Prostate gland (tissue), 2 donors: ENCODE measurements around the gene RNU2-1.
"Not testable (repeated sequence)": the region's sequence is repeated elsewhere in the genome, so short reads cannot be mapped to it uniquely, and the experiment has no call there.

Experiments
- POLR2A ChIP-seq: fragments of 450-650 bp; IDR thresholded peaks from one replicate; pipeline ENCODE4 v1.6.1; 2016; ENCODE audit warnings: antibody characterized with exemption, mild to moderate bottlenecking
- POLR2AphosphoS5 ChIP-seq: sonication (generic); formaldehyde crosslinking; IDR thresholded peaks from one replicate; pipeline ENCODE4 v1.6.1; 2017; ENCODE audit warnings: antibody characterized with exemption
- TF ChIP-seq, protein P1 (sequence below), 4 experiments: fragments of 200-600 bp in 2 of 4; fragments of 450-650 bp in 2 of 4; sonication (generic) in 2 of 4; IDR thresholded peaks; 1 replicate in 3 of 4; 2 replicates in 1 of 4; pipeline ENCODE4 v1.5.1; 2016 to 2019; ENCODE audit warnings: antibody characterized with exemption in 4 of 4, mild to moderate bottlenecking in 2 of 4, moderate library complexity in 2 of 4

- TF ChIP-seq, protein P1, sequence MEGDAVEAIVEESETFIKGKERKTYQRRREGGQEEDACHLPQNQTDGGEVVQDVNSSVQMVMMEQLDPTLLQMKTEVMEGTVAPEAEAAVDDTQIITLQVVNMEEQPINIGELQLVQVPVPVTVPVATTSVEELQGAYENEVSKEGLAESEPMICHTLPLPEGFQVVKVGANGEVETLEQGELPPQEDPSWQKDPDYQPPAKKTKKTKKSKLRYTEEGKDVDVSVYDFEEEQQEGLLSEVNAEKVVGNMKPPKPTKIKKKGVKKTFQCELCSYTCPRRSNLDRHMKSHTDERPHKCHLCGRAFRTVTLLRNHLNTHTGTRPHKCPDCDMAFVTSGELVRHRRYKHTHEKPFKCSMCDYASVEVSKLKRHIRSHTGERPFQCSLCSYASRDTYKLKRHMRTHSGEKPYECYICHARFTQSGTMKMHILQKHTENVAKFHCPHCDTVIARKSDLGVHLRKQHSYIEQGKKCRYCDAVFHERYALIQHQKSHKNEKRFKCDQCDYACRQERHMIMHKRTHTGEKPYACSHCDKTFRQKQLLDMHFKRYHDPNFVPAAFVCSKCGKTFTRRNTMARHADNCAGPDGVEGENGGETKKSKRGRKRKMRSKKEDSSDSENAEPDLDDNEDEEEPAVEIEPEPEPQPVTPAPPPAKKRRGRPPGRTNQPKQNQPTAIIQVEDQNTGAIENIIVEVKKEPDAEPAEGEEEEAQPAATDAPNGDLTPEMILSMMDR (IDR thresholded peaks at IDR 0.05), result not testable (repeated sequence)
- not testable (repeated sequence) for TF ChIP-seq POLR2AphosphoS5, POLR2A
Observed at GRCh38 chr17:43272483-43272882, 38.7 kb upstream of the RNU2-1 start.
